ENCODE results near the gene CREG2.
A peak's percentile ranks its signal among the peaks of the same experiment; 100 is the strongest.

Gene CREG2

GRCh38 chr2:101305492-101306078 is 81.7 kb downstream of the CREG2 start:
- no peak for DNase-seq

- DNase-seq = no peak
Measured at GRCh38 chr2:101305035-101305434, 82.3 kb downstream of the CREG2 start.

DNA sequence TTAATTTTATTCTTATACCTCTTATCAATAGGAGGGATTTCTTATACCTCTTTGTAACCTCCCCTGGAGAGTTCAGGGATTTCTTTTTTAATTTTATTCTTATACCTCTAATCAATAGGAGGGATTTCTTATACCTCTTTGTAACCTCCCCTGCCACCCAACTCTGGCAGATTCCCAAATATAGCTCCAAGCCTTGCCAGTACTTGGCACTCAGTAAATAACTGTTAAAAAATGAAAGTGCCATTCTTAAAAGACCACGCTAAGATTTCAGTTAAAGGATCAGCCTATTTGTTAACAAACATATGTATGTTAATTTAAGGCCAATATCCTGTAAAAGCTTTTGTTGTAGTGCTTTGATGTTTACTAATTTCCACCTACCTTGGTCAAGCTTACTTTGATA is 83.6 kb downstream of the CREG2 start:
- no peak for DNase-seq

DNA sequence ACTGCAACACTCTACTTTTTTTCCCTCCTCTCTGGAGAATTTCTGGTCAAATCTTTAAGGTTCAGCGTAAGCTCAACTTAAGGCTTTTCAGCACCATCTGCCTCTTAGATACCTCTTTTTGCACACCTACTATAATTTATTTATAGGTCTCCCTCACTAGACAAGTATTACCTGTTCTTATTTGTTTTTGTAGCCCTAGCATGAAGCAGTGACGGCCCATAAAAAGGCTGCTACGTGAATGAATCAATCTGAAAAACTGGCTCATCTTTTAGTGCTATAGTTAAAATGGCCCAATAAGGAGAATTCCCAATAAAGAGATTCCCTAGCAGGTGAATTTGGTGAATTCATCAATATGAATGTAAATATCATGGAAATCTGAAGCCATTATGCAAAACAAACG is 85.3 kb downstream of the CREG2 start:
- DNase-seq = no peak

- no peak for DNase-seq
Measured at GRCh38 chr2:101300836-101301235, 86.5 kb downstream of the CREG2 start.

DNA sequence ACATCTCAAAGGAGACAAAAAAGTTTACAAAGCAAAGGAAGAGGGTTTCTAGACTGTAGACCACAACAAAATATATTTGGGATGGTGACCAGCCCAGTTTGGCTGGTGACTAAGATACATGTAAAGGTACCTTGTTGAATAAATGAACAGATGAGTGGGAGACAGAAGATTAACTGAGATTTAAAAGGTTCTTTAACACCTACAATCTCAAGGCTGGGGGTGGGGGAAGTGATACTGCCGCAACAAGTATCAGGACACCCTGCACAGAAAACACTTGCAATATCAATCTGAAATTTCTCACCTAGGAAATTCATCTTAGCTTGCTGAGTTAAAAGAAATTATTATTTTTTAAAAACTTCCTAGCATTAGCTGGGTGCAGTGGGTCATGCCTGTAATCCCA is 87.1 kb downstream of the CREG2 start:
- DNase-seq = peak; percentile 12 to 17

DNA sequence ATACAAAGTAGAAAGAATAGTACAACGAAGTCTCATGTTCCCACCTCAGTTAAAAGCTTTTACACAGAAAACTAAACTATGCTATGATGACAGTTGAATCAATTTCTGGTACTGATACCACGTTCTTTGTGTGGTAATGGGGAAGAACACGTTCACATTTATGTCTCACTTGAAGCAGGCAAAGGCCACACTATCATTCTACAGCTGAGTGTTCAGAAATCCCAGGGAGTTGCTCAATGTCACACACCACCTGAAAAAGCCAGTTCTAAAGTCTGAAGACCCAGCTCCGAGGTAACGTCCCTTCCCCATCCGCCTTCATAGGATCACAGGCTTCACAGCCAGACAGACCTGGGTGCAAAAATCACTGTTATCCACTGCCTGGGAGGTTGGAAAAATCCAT is 87.7 kb downstream of the CREG2 start:
- DNase-seq = no peak

- no peak for DNase-seq
Measured at GRCh38 chr2:101297383-101297782, 89.9 kb downstream of the CREG2 start.

DNA sequence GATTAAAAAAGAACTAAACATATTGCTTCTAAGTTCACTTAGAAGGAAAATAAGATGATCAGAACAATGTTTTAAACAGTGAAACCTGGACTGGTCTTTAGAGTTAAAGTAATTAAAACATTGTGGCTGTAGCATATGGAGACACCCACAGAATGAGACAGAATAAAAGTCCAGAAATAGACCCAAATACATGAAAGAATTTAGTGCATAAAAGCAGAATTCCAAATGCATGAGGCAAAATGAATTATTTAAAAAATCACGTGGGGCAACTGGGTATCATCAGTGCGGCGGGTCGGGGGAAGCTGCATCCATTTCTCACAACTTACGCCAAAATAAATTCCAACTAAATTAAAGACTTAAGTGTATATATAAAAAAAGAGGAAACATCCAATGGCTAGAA is 90.9 kb downstream of the CREG2 start:
- DNase-seq = no peak

- no peak for DNase-seq
Measured at GRCh38 chr2:101295895-101296294, 91.4 kb downstream of the CREG2 start.

Data from stimulated activated CD4-positive, alpha-beta T cell treated with anti-CD3 and anti-CD28 coated beads, Interleukin-4, amount 100 ng/mL, for 4 hours (primary cell).